H9 (cell line): ENCODE measurements around the gene CROT. TPM values are rescaled to one million over a fixed set of nuclear protein-coding genes. Genes with fewer than 3 reads are reported as not detected.

Source experiments
- DNase-seq: peaks from one replicate; pipeline ENCODE4 v3.0.0-alpha.2; 2017
- H2AFZ ChIP-seq: one replicate; pipeline ENCODE4 v1.6.1; 2013; ENCODE audit warnings: mild to moderate bottlenecking, low read length, control low read depth, moderate library complexity
- H2AK5ac ChIP-seq: 2 replicates; pipeline ENCODE4 v1.6.1; 2013; ENCODE audit warnings: low read length, control low read depth, mixed read lengths; ENCODE audit not compliant: insufficient read length
- H2BK120ac ChIP-seq: one replicate; pipeline ENCODE4 v1.6.1; 2013; ENCODE audit warnings: low read depth, mild to moderate bottlenecking, low read length, control low read depth, inconsistent platforms; ENCODE audit not compliant: poor library complexity, severe bottlenecking
- H2BK12ac ChIP-seq: 2 replicates; pipeline ENCODE4 v1.6.1; 2013; ENCODE audit warnings: low read length, control low read depth, mixed read lengths, low read depth; ENCODE audit not compliant: insufficient read length
- H2BK15ac ChIP-seq: 2 replicates; pipeline ENCODE4 v1.6.1; 2013; ENCODE audit warnings: low read depth, low read length, control low read depth
- H2BK20ac ChIP-seq: one replicate; pipeline ENCODE4 v1.6.1; 2013; ENCODE audit warnings: low read depth, mild to moderate bottlenecking, low read length, control low read depth, inconsistent platforms; ENCODE audit not compliant: poor library complexity, severe bottlenecking
- H2BK5ac ChIP-seq: 2 replicates; pipeline ENCODE4 v1.6.1; 2013; ENCODE audit warnings: low read length, control low read depth, mixed read lengths; ENCODE audit not compliant: insufficient read length
- H3K14ac ChIP-seq: 2 replicates; pipeline ENCODE4 v1.6.1; 2013; ENCODE audit warnings: low read length, control low read depth; ENCODE audit not compliant: insufficient read depth
- H3K18ac ChIP-seq: 2 replicates; pipeline ENCODE4 v1.6.1; 2013; ENCODE audit warnings: low read depth, mild to moderate bottlenecking, mixed read lengths, low read length, control low read depth; ENCODE audit not compliant: insufficient read length
- H3K23ac ChIP-seq: 2 replicates; pipeline ENCODE4 v1.6.1; 2013; ENCODE audit warnings: low read length, control low read depth, mixed read lengths, low read depth; ENCODE audit not compliant: insufficient read length
- H3K23me2 ChIP-seq: 2 replicates; pipeline ENCODE4 v1.6.1; 2013; ENCODE audit warnings: low read depth, mild to moderate bottlenecking, mixed read lengths, low read length, control low read depth; ENCODE audit not compliant: insufficient read length, poor library complexity, severe bottlenecking
- H3K27ac ChIP-seq: 2 replicates; pipeline ENCODE4 v1.5.1; 2013; ENCODE audit warnings: low read length, control low read depth, mixed read lengths, low read depth; ENCODE audit not compliant: insufficient read length
- H3K27me3 ChIP-seq: 2 replicates; pipeline ENCODE4 v1.6.1; 2013; ENCODE audit warnings: low read length, control low read depth, inconsistent platforms; ENCODE audit not compliant: insufficient read depth
- H3K4ac ChIP-seq: 2 replicates; pipeline ENCODE4 v1.6.1; 2013; ENCODE audit warnings: low read depth, mild to moderate bottlenecking, control low read depth, inconsistent platforms, low read length, moderate library complexity
- H3K4me1 ChIP-seq: 2 replicates; pipeline ENCODE4 v1.6.1; 2013; ENCODE audit warnings: low read length, control low read depth, inconsistent platforms; ENCODE audit not compliant: insufficient read depth
- H3K4me2 ChIP-seq: 2 replicates; pipeline ENCODE4 v1.6.1; 2013; ENCODE audit warnings: low read length, control low read depth, mixed read lengths; ENCODE audit not compliant: insufficient read length, insufficient read depth
- H3K56ac ChIP-seq: 2 replicates; pipeline ENCODE4 v1.6.1; 2013; ENCODE audit warnings: low read depth, mild to moderate bottlenecking, mixed read lengths, low read length, control low read depth; ENCODE audit not compliant: insufficient read length
- H3K79me1 ChIP-seq: 2 replicates; pipeline ENCODE4 v1.6.1; 2013; ENCODE audit warnings: low read depth, mild to moderate bottlenecking, moderate library complexity, low read length, control low read depth, inconsistent platforms; ENCODE audit not compliant: insufficient read depth, poor library complexity, severe bottlenecking
- H3K79me2 ChIP-seq: 2 replicates; pipeline ENCODE4 v1.6.1; 2013; ENCODE audit warnings: low read length, control low read depth, inconsistent platforms; ENCODE audit not compliant: insufficient read depth
- H3K9ac ChIP-seq: 2 replicates; pipeline ENCODE4 v1.6.1; 2013; ENCODE audit warnings: low read length, control low read depth, mixed read lengths; ENCODE audit not compliant: insufficient read length; ENCODE audit errors: extremely low read depth
- H3K9me3 ChIP-seq: one replicate; pipeline ENCODE4 v1.6.1; 2013; ENCODE audit warnings: low read depth, low read length, inconsistent platforms; ENCODE audit not compliant: control insufficient read depth
- H3T11ph ChIP-seq: one replicate; pipeline ENCODE4 v1.6.1; 2013; ENCODE audit warnings: mild to moderate bottlenecking, low read length, control low read depth, inconsistent platforms
- H4K20me1 ChIP-seq: one replicate; pipeline ENCODE4 v1.6.1; 2013; ENCODE audit not compliant: control insufficient read depth, insufficient read length, insufficient read depth
- H4K5ac ChIP-seq: 2 replicates; pipeline ENCODE4 v1.6.1; 2013; ENCODE audit warnings: low read depth, mild to moderate bottlenecking, mixed read lengths, low read length, control low read depth; ENCODE audit not compliant: insufficient read length
- H4K8ac ChIP-seq: replicated peaks from 2 replicates; pipeline ENCODE4 v1.6.1; 2013; ENCODE audit warnings: low read length, control low read depth, mixed read lengths, low read depth; ENCODE audit not compliant: insufficient read length
- H4K91ac ChIP-seq: 2 replicates; pipeline ENCODE4 v1.6.1; 2013; ENCODE audit warnings: low read depth, mild to moderate bottlenecking, moderate library complexity, mixed read lengths, low read length, control low read depth; ENCODE audit not compliant: insufficient read length
- H3K27ac Mint-ChIP-seq, 3 experiments: 2 replicates in 2 of 3; 3 replicates in 1 of 3; pipeline ENCODE4 v1.8.0; 2020 to 2021; ENCODE audit warnings: mixed read lengths in 3 of 3, mild to moderate bottlenecking in 1 of 3, moderate library complexity in 1 of 3
- H3K27me3 Mint-ChIP-seq: 2 replicates; pipeline ENCODE4 v1.8.0; 2021; ENCODE audit warnings: low read depth, mild to moderate bottlenecking, moderate library complexity, mixed read lengths
- H3K36me3 Mint-ChIP-seq, 3 experiments: 2 replicates in 2 of 3; 3 replicates in 1 of 3; pipeline ENCODE4 v1.8.0; 2020 to 2021; ENCODE audit warnings: low read depth in 3 of 3, mixed read lengths in 3 of 3; ENCODE audit not compliant: insufficient read depth in 1 of 3
- H3K4me1 Mint-ChIP-seq, 2 experiments: 2 replicates each; pipeline ENCODE4 v1.8.0; 2020; ENCODE audit warnings: mixed read lengths in 2 of 2
- H3K4me3 Mint-ChIP-seq, 2 experiments: 2 replicates in 1 of 2; 3 replicates in 1 of 2; pipeline ENCODE4 v1.8.0; 2020 to 2021; ENCODE audit warnings: mild to moderate bottlenecking in 2 of 2, mixed read lengths in 2 of 2, moderate library complexity in 1 of 2
- H3K9me3 Mint-ChIP-seq, 2 experiments: 2 replicates in 1 of 2; 3 replicates in 1 of 2; pipeline ENCODE4 v1.8.0; 2020; ENCODE audit warnings: mild to moderate bottlenecking in 2 of 2, mixed read lengths in 2 of 2, moderate library complexity in 1 of 2
- CTCF ChIP-seq: fragments of 200-600 bp; sonication (generic); conservative IDR thresholded peaks from 3 replicates; pipeline ENCODE4 v1.8.0; 2021; ENCODE audit warnings: antibody characterized with exemption, mild to moderate bottlenecking
- WGBS: extraction: QIAGEN DNeasy Blood & Tissue Kit; methylation state at CpG from one replicate; pipeline ENCODE4 v1.1.7; 2013; ENCODE audit warnings: missing lambda C conversion rate, low lambda C conversion rate, mixed read lengths; ENCODE audit not compliant: insufficient read length; ENCODE audit errors: extremely low coverage; 5-methylcytosine and 5-hydroxymethylcytosine counted together
- total RNA-seq: library from RNA; stranded (reverse); gene quantifications from 2 replicates; pipeline ENCODE4 v1.2.1, GENCODE V29; 2021

Gene CROT
- total RNA-seq, 1 experiment from 2014 or later = 6.0 TPM

- no peak overlapping the region for H2AFZ ChIP-seq
- H3K79me2 ChIP-seq = no peaks in the 10 kb centered on the region
- no peak overlapping the region for H2AK5ac ChIP-seq
- H4K5ac ChIP-seq = no peak overlapping the region
- H3K56ac ChIP-seq = no peak overlapping the region
- no peak overlapping the region for H3K18ac ChIP-seq
- no peaks in the 10 kb centered on the region for H3K79me1 ChIP-seq
- H3K9me3 ChIP-seq = no peaks in the 10 kb centered on the region
- H4K91ac ChIP-seq = no peak overlapping the region
- H2BK5ac ChIP-seq = no peak overlapping the region
- Mint-ChIP-seq H3K4me1 (peaks cover 0 to 4% of the 10 kb centered on the region in 2 experiments; a peak in 1 of 4 replicates), H3K9me3 (no peaks in the 10 kb centered on the region), H3K4me3 (no peak overlapping the region), H3K36me3 (no peaks in the 10 kb centered on the region), H3K27me3 (no peaks in the 10 kb centered on the region), H3K27ac (no peak overlapping the region; a peak in 1 of 7 replicates)
- H3K27ac ChIP-seq = no peak overlapping the region
- no CpG with 5 or more reads among the region's 5 CpGs for WGBS
- H3T11ph ChIP-seq = no peak overlapping the region
- H3K23ac ChIP-seq = no peak overlapping the region
- no peak overlapping the region for H3K4me2 ChIP-seq
- no peak overlapping the region for H2BK15ac ChIP-seq
- no peak for TF ChIP-seq CTCF
- H3K23me2 ChIP-seq = no peaks in the 10 kb centered on the region
- no peak overlapping the region for H2BK120ac ChIP-seq
- H3K9ac ChIP-seq = no peak overlapping the region
- no peak overlapping the region for H3K4ac ChIP-seq
- H3K14ac ChIP-seq = no peak overlapping the region
- H2BK20ac ChIP-seq = no peak overlapping the region
- no peak for DNase-seq
- no peaks in the 10 kb centered on the region for H4K20me1 ChIP-seq
- H2BK12ac ChIP-seq = no peak overlapping the region
- no peak overlapping the region for H4K8ac ChIP-seq
- no peaks in the 10 kb centered on the region for H3K4me1 ChIP-seq
- H3K27me3 ChIP-seq = no peaks in the 10 kb centered on the region
Observed at GRCh38 chr7:87424075-87424474, 78.6 kb downstream of the CROT start.
